ENCODE data around the gene OR4N5. TPM values are rescaled to one million over a fixed set of nuclear protein-coding genes. Genes with fewer than 3 reads are reported as not detected.
"Not testable (repeated sequence)": the region's sequence is repeated elsewhere in the genome, so short reads cannot be mapped to it uniquely, and the experiment has no call there.

The OR4N5 gene
- total RNA-seq (2014; rRNA removed; shearing (Covaris generic)): not detected in 2 replicates

- DNase-seq (ENCODE audit: low spot score): no peak
- in situ Hi-C loops (cut with HindIII; ENCODE audit: low sequenced_read_pairs): no loop called here
These were observed at the start of gene OR4N5 for GRCh38 chr14:20138520-20138919. Gene OR4N5, plus strand, starts transcription at chr14:20138820. Its CDS starts 4,916 bp downstream, at chr14:20143736.

- DNase-seq (ENCODE audit: low spot score): no peak
- in situ Hi-C loops (cut with HindIII; ENCODE audit: low sequenced_read_pairs): no loop called here
These were observed 46.6 kb upstream of the OR4N5 start for GRCh38 chr14:20092050-20092449.

GRCh38 chr14:20093442-20093841, 45.2 kb upstream of the OR4N5 start:
- DNase-seq (ENCODE audit: low spot score): no peak
- in situ Hi-C loops (cut with HindIII; ENCODE audit: low sequenced_read_pairs): no loop called here

GRCh38 chr14:20098926-20099770, 39.5 kb upstream of the OR4N5 start:
- in situ Hi-C loops (cut with HindIII; ENCODE audit: low sequenced_read_pairs); DNase-seq (ENCODE audit: low spot score): not testable (repeated sequence)

- in situ Hi-C loops (cut with HindIII; ENCODE audit: low sequenced_read_pairs): loop anchor here (10.0 kb wide), 1 partner anchor 56 kb away; no protein-coding TSS in a partner anchor
- no peak for DNase-seq (ENCODE audit: low spot score)
These were observed 28.2 kb upstream of the OR4N5 start, which contains the start of gene OR4K17 for GRCh38 chr14:20110438-20110837. Gene OR4K17, plus strand, starts transcription at chr14:20110739. Its CDS starts 6,761 bp downstream, at chr14:20117500.

GRCh38 chr14:20112321-20112720, 26.3 kb upstream of the OR4N5 start:
- no peak for DNase-seq (ENCODE audit: low spot score)
- in situ Hi-C loops (cut with HindIII; ENCODE audit: low sequenced_read_pairs): loop anchor here (10.0 kb wide), 1 partner anchor 58 kb away; no protein-coding TSS in a partner anchor

GRCh38 chr14:20116748-20117147, 21.9 kb upstream of the OR4N5 start:
- in situ Hi-C loops (cut with HindIII; ENCODE audit: low sequenced_read_pairs): loop anchor here (10.0 kb wide), 1 partner anchor 62 kb away; no protein-coding TSS in a partner anchor
- no peak for DNase-seq (ENCODE audit: low spot score)

- DNase-seq (ENCODE audit: low spot score): no peak
- in situ Hi-C loops (cut with HindIII; ENCODE audit: low sequenced_read_pairs): loop anchor here (10.0 kb wide), 1 partner anchor 64 kb away; no protein-coding TSS in a partner anchor
These were observed 19.8 kb upstream of the OR4N5 start for GRCh38 chr14:20118795-20119194.

- in situ Hi-C loops (cut with HindIII; ENCODE audit: low sequenced_read_pairs): no loop called here
- DNase-seq (ENCODE audit: low spot score): peak; percentile 1
These were observed 5.3 kb downstream of the OR4N5 start for GRCh38 chr14:20143911-20144310.

- in situ Hi-C loops (cut with HindIII; ENCODE audit: low sequenced_read_pairs): no loop called here
- DNase-seq (ENCODE audit: low spot score): no peak
These were observed 6.2 kb downstream of the OR4N5 start for GRCh38 chr14:20144820-20145219.

GRCh38 chr14:20164462-20164861, 25.8 kb downstream of the OR4N5 start:
- in situ Hi-C loops (cut with HindIII; ENCODE audit: low sequenced_read_pairs): no loop called here
- DNase-seq (ENCODE audit: low spot score): no peak

- in situ Hi-C loops (cut with HindIII; ENCODE audit: low sequenced_read_pairs): no loop called here
- DNase-seq (ENCODE audit: low spot score): no peak
These were observed 28.5 kb downstream of the OR4N5 start for GRCh38 chr14:20167091-20167490.

GRCh38 chr14:20169852-20170251, 31.2 kb downstream of the OR4N5 start:
- in situ Hi-C loops (cut with HindIII; ENCODE audit: low sequenced_read_pairs); DNase-seq (ENCODE audit: low spot score): not testable (repeated sequence)

GRCh38 chr14:20174205-20174604, 35.6 kb downstream of the OR4N5 start:
- DNase-seq (ENCODE audit: low spot score); in situ Hi-C loops (cut with HindIII; ENCODE audit: low sequenced_read_pairs): not testable (repeated sequence)

GRCh38 chr14:20176330-20176729, 37.7 kb downstream of the OR4N5 start:
- DNase-seq (ENCODE audit: low spot score): no peak
- in situ Hi-C loops (cut with HindIII; ENCODE audit: low sequenced_read_pairs): no loop called here

GRCh38 chr14:20177433-20177974, 38.9 kb downstream of the OR4N5 start:
- no peak for DNase-seq (ENCODE audit: low spot score)
- in situ Hi-C loops (cut with HindIII; ENCODE audit: low sequenced_read_pairs): no loop called here

- in situ Hi-C loops (cut with HindIII; ENCODE audit: low sequenced_read_pairs): no loop called here
- no peak for DNase-seq (ENCODE audit: low spot score)
These were observed 40.6 kb downstream of the OR4N5 start for GRCh38 chr14:20179218-20179617.

GRCh38 chr14:20179880-20180279, 41.3 kb downstream of the OR4N5 start:
- no peak for DNase-seq (ENCODE audit: low spot score)
- in situ Hi-C loops (cut with HindIII; ENCODE audit: low sequenced_read_pairs): no loop called here

GRCh38 chr14:20180486-20180885, 41.9 kb downstream of the OR4N5 start:
- DNase-seq (ENCODE audit: low spot score): no peak
- in situ Hi-C loops (cut with HindIII; ENCODE audit: low sequenced_read_pairs): no loop called here

- in situ Hi-C loops (cut with HindIII; ENCODE audit: low sequenced_read_pairs): no loop called here
- DNase-seq (ENCODE audit: low spot score): no peak
These were observed 45.6 kb downstream of the OR4N5 start for GRCh38 chr14:20184181-20184580.

Measured in G401 (cell line).